ENCODE measurements around the gene PLEK.
A peak's percentile ranks its signal among the peaks of the same experiment; 100 is the strongest.
"Not testable (repeated sequence)": the region's sequence is repeated elsewhere in the genome, so short reads cannot be mapped to it uniquely, and the experiment has no call there.

The PLEK gene

DNA sequence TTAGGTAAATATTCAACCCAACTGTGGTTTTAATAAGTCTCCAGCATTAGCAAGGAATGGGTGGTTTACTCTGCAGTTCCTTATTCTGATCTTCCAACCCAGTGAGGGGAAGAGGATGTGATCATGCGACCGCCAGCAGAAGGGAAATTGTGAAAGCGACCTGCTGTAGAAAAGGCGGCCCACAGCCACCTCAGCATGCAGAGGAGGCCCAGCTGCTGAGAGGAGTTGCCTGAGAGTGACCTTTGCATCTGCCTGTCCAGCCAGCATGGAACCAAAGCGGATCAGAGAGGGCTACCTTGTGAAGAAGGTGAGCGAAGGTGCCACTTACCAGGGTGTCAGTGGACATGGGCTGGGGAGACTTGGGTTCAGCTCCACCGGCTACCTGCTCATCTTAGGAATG is at the start of gene PLEK:
TSS of gene PLEK (plus strand) at position 196 of the 400 bp plus-strand sequence. CDS start at position 266, 70 bp downstream.
- DNase-seq (ENCODE audit: low read depth), result no peak

DNA sequence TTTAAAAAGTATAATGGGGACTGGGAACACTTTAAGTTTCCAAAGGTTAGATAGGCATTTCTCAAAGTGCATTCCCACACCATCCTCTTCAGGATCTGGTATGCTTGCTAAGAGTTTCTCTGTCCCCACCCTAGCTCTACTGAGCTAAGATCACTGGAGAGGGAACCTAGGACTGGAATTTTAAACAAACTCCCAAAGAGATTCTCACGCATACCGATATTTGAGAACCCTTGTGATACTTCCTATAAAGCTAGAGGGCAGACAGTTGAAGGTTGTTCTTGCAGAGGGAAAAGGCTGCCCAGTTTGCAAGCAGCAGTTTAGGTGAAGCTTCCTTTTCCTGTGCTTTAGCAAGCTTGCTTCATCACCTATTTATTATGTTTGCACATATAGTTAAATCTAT is 49.0 kb upstream of the PLEK start:
- no peak for DNase-seq (ENCODE audit: low read depth)

GRCh38 chr2:68317971-68318913 is 46.8 kb upstream of the PLEK start:
- DNase-seq (ENCODE audit: low read depth), result no peak

DNA sequence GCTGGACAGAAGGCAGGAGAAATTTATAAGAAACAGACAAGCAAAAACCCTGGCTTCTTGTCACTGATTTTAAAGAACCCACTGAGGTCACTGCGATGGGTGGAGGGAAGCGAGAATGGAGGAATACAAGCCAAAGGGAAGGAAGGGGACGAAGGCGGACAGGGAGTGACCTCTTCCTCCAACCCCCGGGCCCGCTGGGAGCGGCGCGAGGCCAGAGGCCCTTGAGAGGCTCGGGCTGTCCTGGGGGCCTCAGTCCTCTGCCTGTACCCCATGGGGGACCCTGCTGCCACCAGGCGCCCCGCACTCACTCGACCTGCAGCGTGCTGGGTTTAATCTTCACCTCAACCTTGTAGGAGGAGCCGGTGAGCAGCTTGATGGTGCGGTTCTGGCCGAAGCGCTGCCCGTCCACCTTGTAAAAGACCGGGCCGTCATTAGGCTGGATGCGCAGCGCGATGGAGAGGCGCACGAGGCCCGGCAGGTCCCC is 46.1 kb upstream of the PLEK start:
- no peak for DNase-seq (ENCODE audit: low read depth)

- DNase-seq (ENCODE audit: low read depth), result no peak
Measured at GRCh38 chr2:68319398-68320117, 45.5 kb upstream of the PLEK start, which contains the start of gene CNRIP1. Gene CNRIP1 (minus strand): TSS chr2:68319949. CDS start chr2:68319400, 549 bp downstream.

DNA sequence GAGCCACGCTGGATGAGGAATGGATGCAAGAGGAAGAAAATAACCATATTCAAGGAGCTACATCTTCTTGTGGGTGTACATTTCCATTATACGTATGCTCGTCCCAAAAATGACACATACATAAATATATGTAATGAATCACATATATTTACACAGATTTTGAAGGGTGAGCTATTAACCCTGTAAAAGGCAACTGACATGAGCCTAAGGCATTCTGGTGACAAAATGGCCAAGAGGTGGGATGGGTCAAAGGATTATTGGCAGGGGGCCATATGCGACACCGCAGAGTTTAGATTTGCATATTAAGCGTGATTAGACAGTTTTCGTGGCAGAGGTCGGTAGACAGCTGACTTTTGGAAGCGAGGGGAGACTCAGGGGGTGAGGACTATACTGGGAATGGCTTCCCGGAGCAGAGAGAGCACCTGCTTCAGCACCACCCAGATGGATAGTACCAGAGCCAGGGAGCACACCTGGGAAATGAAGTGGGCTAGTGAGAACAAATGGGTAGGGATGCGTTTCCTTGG is 44.9 kb upstream of the PLEK start:
- no peak for DNase-seq (ENCODE audit: low read depth)

- DNase-seq (ENCODE audit: low read depth), result no peak
Measured at GRCh38 chr2:68325056-68325455, 40.0 kb upstream of the PLEK start.

GRCh38 chr2:68328901-68329300 is 36.2 kb upstream of the PLEK start:
- no peak for DNase-seq (ENCODE audit: low read depth)

DNA sequence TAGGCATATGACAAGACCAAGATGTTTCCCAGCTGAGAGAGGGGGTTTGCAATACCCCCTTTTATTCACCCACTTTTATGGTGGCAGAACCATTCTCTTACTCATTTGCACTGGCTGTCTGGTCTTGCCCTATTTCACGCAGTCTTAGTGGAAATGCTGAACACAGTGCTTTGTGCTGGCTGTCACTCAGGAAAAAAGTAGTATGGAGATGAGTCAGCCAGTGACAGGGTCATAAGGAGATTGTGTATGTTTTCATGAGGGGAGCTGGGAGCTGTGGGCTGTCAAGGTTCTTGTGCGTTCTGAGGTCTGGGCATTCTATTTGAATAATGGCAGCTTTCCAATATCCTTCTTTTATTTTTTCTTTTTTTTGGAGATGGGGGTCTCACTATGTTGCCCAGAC is 34.4 kb upstream of the PLEK start:
- no peak for DNase-seq (ENCODE audit: low read depth)

DNA sequence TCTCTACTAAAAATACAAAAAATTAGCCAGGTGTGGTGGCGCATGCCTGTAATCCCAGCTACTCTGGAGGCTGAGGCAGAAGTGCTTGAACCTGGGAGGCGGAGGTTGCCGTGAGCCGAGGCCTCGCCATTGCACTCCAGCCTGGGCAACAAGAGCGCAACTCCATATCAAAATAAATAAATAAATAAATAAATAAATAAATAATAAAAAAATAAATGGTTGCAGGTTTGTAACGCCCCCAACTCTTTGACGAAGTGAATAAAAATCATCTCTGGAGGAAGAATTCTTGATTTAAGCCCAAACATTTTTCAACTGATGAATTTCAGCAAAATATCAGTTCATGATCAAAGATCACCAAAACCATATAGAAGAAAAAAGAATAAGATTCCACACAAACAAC is 32.1 kb upstream of the PLEK start:
- DNase-seq (ENCODE audit: low read depth), result no peak

DNA sequence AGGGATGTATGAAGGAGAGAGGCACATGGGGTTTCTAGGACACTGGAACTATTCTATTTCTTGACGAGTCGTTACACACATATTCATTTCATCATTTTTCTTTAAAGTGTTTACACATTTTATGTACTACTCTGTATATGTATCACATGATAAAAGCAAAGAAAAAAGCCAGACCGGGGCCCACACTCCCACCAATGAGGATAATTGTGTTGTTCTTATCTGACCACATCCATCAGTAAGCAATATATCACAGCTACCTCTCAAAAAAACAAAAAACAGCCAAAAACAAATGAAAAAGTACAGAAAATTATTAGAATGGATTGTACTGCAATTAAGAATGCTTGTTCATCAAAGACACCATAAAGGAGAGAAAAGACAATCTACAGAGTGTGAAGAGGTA is 31.2 kb upstream of the PLEK start:
- DNase-seq (ENCODE audit: low read depth), result no peak

DNA sequence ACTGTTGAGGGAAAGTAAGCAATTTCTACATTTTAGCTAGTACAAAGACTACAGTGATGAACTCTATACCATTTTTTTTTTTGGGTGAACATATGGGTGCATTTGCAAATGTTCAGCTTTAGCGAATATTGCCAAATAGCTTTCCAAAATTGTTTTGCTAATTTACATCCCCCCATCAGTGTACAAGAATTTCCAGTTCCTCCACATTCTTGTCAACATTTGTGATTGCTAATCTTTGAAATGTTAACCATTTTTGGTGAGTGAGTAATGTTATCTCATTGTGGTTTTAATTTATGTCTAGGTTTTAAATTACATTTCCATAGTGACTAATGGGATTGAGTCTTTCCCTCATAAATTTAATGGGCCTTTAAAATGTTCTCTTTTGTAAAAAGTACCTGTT is 28.9 kb upstream of the PLEK start:
- peak; percentile 44 for DNase-seq (ENCODE audit: low read depth)

DNA sequence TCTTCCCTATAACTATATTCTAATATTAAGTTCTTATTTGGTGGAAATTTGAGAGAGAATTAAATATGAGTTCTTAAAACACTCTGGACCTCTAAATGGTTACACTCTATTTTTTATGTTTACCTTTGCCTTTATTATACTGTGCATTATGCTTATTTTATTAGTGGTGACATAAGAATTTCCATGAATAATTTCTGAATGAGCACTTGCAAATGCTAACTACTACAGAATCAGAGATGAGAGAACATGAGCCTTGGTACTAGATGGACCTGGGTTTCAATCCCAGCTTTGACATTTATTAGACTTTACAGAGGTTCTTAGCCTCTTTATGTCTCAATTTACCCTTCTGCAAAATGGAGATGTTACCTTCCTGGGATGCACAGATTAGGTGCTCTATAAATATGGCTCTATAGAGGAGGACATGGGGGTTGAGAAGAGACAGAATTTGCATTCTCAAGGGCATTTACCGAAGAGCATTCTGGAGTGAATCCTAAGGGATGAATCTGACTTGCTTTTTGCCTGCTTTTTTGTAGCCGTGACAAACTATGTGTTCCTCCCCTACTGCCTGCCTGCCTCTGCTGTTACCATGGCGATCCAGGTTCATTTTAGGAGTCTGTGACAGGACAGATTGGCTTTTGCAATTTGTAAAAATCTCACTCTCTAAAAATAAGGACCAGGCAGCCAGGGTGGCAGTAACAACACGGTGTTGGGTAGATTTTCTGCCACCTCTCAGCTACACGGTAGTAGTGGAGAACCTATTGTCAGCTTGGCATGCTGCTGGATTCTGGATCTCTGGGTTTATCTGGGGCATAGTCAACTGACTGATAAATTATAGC is 24.6 kb upstream of the PLEK start:
- no peak for DNase-seq (ENCODE audit: low read depth)

DNA sequence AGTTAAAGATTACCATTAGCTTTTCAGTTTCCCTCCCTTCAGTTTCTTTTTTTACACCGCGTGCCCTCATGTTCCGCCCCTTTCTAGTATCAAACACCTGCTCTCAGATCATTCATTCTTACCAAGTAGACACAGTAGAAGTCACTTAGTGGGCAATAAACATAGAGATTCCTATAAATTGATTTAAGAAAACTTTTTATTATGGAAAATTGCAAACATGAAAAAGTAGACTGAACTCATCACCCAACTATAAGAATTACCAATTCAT is 24.1 kb upstream of the PLEK start:
- DNase-seq (ENCODE audit: low read depth), result no peak

- no peak for DNase-seq (ENCODE audit: low read depth)
Measured at GRCh38 chr2:68341583-68341982, 23.5 kb upstream of the PLEK start.

DNA sequence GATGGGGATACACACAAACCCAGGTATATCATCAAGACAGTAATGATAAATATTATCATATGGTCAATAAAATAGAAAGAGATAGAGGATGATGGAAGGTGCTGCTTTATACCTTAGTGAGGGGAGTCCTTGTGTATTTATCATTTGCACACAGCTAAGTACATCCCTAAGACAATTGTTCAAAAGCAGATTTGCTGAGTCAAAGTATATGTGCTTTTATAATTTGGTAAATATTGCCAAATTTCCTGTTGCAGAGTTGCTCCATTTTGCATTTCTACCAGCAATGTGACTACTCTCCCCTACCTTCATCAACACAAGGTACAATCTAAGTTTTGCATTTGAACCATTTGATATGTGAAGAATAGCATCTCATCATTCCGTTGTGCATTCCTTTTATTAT is 22.6 kb upstream of the PLEK start:
- DNase-seq (ENCODE audit: low read depth), result no peak

- DNase-seq (ENCODE audit: low read depth), result no peak
Measured at GRCh38 chr2:68344031-68344430, 21.1 kb upstream of the PLEK start.

GRCh38 chr2:68345129-68345875 is 19.8 kb upstream of the PLEK start:
- DNase-seq (ENCODE audit: low read depth), result no peak

DNA sequence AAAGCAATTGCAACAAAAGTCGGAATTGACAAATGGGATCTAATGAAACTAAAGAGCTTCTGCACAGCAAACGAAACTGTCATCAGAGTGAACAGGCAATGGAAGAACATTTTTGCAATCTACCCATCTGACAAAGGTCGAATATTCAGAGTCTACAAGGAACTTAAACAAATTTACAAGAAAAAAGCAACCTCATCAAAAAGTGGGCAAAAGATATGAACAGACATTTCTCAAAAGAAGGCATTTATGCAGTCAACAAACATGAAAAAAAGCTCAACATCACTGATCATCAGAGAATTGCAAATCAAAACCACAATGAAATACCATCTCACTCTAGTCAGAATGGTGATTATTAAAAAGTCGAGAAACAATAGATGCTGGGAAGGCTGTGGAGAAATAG is 16.0 kb upstream of the PLEK start:
- DNase-seq (ENCODE audit: low read depth), result not testable (repeated sequence)

DNA sequence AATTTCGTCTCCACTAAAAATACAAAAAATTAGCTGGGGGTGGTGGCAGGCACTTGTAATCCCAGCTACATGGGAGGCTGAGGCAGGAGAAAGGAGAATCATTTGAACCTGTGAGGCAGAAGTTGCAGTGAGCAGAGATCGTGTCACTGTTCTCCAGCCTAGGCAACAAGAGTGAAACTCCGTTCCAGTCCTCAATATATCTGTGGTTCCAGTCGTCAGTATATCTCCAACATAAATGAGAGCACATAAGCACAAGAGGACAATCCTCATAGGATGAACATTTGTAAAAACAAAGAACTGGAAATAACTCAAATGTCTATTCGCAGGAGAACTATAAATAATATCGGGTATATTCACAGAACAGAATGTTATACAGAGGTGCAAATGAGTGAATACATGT is 13.1 kb upstream of the PLEK start:
- DNase-seq (ENCODE audit: low read depth), result no peak

GRCh38 chr2:68352651-68353391 is 12.3 kb upstream of the PLEK start:
- no peak for DNase-seq (ENCODE audit: low read depth)
